Stimulated activated CD4-positive, alpha-beta T cell treated with anti-CD3 and anti-CD28 coated beads, Interleukin-1b, Interleukin-23, amount 100 ng/mL, for 24 hours (primary cell): ENCODE results near the gene LTBP1.

Experiments used
- DNase-seq, 4 experiments: peaks; one replicate each; pipeline ENCODE4 v3.0.0-alpha.2; 2020; ENCODE audit warnings: low read depth in 4 of 4, low spot score in 1 of 4

LTBP1 gene

GRCh38 chr2:33250417-33251029, 303.8 kb downstream of the LTBP1 start:
- DNase-seq: no peak

GRCh38 chr2:33256162-33256755, 309.5 kb downstream of the LTBP1 start:
- no peak for DNase-seq

- DNase-seq: no peak
Measured at GRCh38 chr2:33258387-33258786, 311.6 kb downstream of the LTBP1 start.

GRCh38 chr2:33262097-33262496, 315.3 kb downstream of the LTBP1 start:
- DNase-seq: no peak

- DNase-seq: no peak
Measured at GRCh38 chr2:33264766-33265165, 318.0 kb downstream of the LTBP1 start.

GRCh38 chr2:33265584-33266338, 319.0 kb downstream of the LTBP1 start:
- no peak for DNase-seq

GRCh38 chr2:33266467-33266866, 319.7 kb downstream of the LTBP1 start:
- DNase-seq: no peak

GRCh38 chr2:33267043-33267442, 320.3 kb downstream of the LTBP1 start:
- no peak for DNase-seq

GRCh38 chr2:33267756-33268155, 321.0 kb downstream of the LTBP1 start:
- DNase-seq: no peak

- no peak for DNase-seq
Measured at GRCh38 chr2:33268246-33268831, 321.6 kb downstream of the LTBP1 start.

GRCh38 chr2:33272001-33272400, 325.2 kb downstream of the LTBP1 start:
- DNase-seq: no peak

- no peak for DNase-seq
Measured at GRCh38 chr2:33273479-33273878, 326.7 kb downstream of the LTBP1 start.

- no peak for DNase-seq
Measured at GRCh38 chr2:33274524-33274923, 327.8 kb downstream of the LTBP1 start.

GRCh38 chr2:33275689-33276444, 329.1 kb downstream of the LTBP1 start:
- DNase-seq: no peak

GRCh38 chr2:33277002-33277426, 330.3 kb downstream of the LTBP1 start:
- no peak for DNase-seq

GRCh38 chr2:33278245-33278943, 331.6 kb downstream of the LTBP1 start:
- no peak for DNase-seq

GRCh38 chr2:33284287-33284686, 337.5 kb downstream of the LTBP1 start:
- DNase-seq: no peak

- no peak for DNase-seq
Measured at GRCh38 chr2:33287507-33288005, 340.8 kb downstream of the LTBP1 start.

GRCh38 chr2:33288011-33288410, 341.3 kb downstream of the LTBP1 start:
- DNase-seq: no peak

- DNase-seq: no peak
Measured at GRCh38 chr2:33289961-33290360, 343.2 kb downstream of the LTBP1 start.
